CD4-positive, alpha-beta memory T cell (primary cell): ENCODE results near the gene PTPN14. TPM values are rescaled to one million over a fixed set of nuclear protein-coding genes. Genes with fewer than 3 reads are reported as not detected.

Experiments
- CTCF ChIA-PET: fragments of 350-600 bp; sonication (Branson Sonifier 250); formaldehyde crosslinking; loops from one replicate; lab custom pipeline; 2021; ENCODE audit warnings: inconsistent platforms; ENCODE audit not compliant: partially characterized antibody; lab: Charles Lee
- POLR2A ChIA-PET: fragments of 350-600 bp; sonication (Branson Sonifier 250); formaldehyde crosslinking; loops from one replicate; lab custom pipeline; 2021; ENCODE audit not compliant: partially characterized antibody; lab: Charles Lee
- DNase-seq, 5 donors: peaks; one replicate each; pipeline versions ENCODE4 v3.0.0 to v3.0.0-alpha.2; 2020 to 2022; ENCODE audit warnings: mixed read lengths in 1 of 5
- H3K27ac ChIP-seq: one replicate; pipeline ENCODE4 v1.7.0; 2013; ENCODE audit warnings: low read depth, low read length
- H3K27me3 ChIP-seq: 2 replicates; pipeline ENCODE4 v1.7.0; 2013; ENCODE audit warnings: mild to moderate bottlenecking, low read length, moderate library complexity; ENCODE audit not compliant: insufficient read depth
- H3K36me3 ChIP-seq: 2 replicates; pipeline ENCODE4 v1.7.0; 2013; ENCODE audit warnings: mild to moderate bottlenecking, low read length, moderate library complexity; ENCODE audit not compliant: insufficient read depth
- H3K4me1 ChIP-seq: 2 replicates; pipeline ENCODE4 v1.7.0; 2013; ENCODE audit warnings: mild to moderate bottlenecking, low read length, moderate library complexity; ENCODE audit not compliant: insufficient read depth
- H3K4me3 ChIP-seq, 2 donors: one replicate each; pipeline ENCODE4 v1.7.0; 2013; ENCODE audit warnings: low read length in 2 of 2, mild to moderate bottlenecking in 1 of 2
- H3K9me3 ChIP-seq, 2 donors: one replicate each; pipeline ENCODE4 v1.7.0; 2013; ENCODE audit warnings: low read length in 2 of 2, control low read depth in 1 of 2; ENCODE audit not compliant: control insufficient read depth in 1 of 2
- H3K27ac Mint-ChIP-seq, 7 donors: one replicate each; pipeline ENCODE4 v1.8.0; 2020 to 2021; ENCODE audit warnings: mixed read lengths in 7 of 7, mild to moderate bottlenecking in 6 of 7, inconsistent platforms in 3 of 7, moderate library complexity in 3 of 7
- H3K27me3 Mint-ChIP-seq, 2 donors: one replicate each; pipeline ENCODE4 v1.8.0; 2020 to 2021; ENCODE audit warnings: mixed read lengths in 2 of 2
- H3K36me3 Mint-ChIP-seq, 2 donors: one replicate each; pipeline ENCODE4 v1.8.0; 2020 to 2021; ENCODE audit warnings: mixed read lengths in 2 of 2, inconsistent platforms in 1 of 2, mild to moderate bottlenecking in 1 of 2
- H3K4me1 Mint-ChIP-seq, 4 donors: one replicate each; pipeline ENCODE4 v1.8.0; 2020 to 2021; ENCODE audit warnings: mixed read lengths in 4 of 4, mild to moderate bottlenecking in 1 of 4
- H3K4me3 Mint-ChIP-seq, 8 donors: one replicate each; pipeline ENCODE4 v1.8.0; 2020 to 2021; ENCODE audit warnings: mixed read lengths in 8 of 8, mild to moderate bottlenecking in 7 of 8, moderate library complexity in 6 of 8, inconsistent platforms in 3 of 8
- H3K9me3 Mint-ChIP-seq, 8 donors: one replicate each; pipeline ENCODE4 v1.8.0; 2020 to 2021; ENCODE audit warnings: mixed read lengths in 8 of 8, mild to moderate bottlenecking in 5 of 8, inconsistent platforms in 3 of 8, moderate library complexity in 1 of 8
- intact Hi-C: fragments of 100-400 bp; cut with micrococcal nuclease; formaldehyde crosslinking; loops from one replicate; pipeline ENCODE4 v1.15.1; 2023
- polyA plus RNA-seq, 2 donors: library from polyadenylated mRNA; unstranded; fragments of 300-500 nt; fragmentation: Illumina TruSeq; gene quantifications; one replicate each; pipeline ENCODE4 v1.2.3, GENCODE V29; 2021
- total RNA-seq, 2 experiments: library from RNA; stranded (reverse); gene quantifications; one replicate each; pipeline ENCODE4 v1.2.3, GENCODE V29; 2021

The PTPN14 gene
- total and polyA plus RNA-seq, 4 experiments from 2014 or later = 0.03 to 0.28 (median 0.20) TPM; not detected in 1

- peak overlapping the region in 1 of 7 donors; percentile 9 for H3K27ac Mint-ChIP-seq
- POLR2A ChIA-PET = no interaction called here
- intact Hi-C loops = loop anchor here (10.0 kb wide), 1 partner anchor 140 kb away; the partner anchor contains the start of gene SMYD2
Observed at GRCh38 chr1:214425101-214425500, 126.3 kb downstream of the PTPN14 start.

GRCh38 chr1:214423045-214423444 lies 128.4 kb downstream of the PTPN14 start:
- H3K4me3 ChIP-seq = no peak overlapping the region
- H3K36me3 Mint-ChIP-seq = no peaks in the 10 kb centered on the region
- ChIA-PET CTCF (no interaction called here), POLR2A (no interaction called here)
- no peak overlapping the region for H3K27ac ChIP-seq
- no peaks in the 10 kb centered on the region for H3K36me3 ChIP-seq
- H3K27ac Mint-ChIP-seq = no peak overlapping the region
- peaks cover 7 to 17% (median 13%) of the 10 kb centered on the region in 4 donors for H3K4me1 Mint-ChIP-seq
- intact Hi-C loops = loop anchor here (10.0 kb wide), 1 partner anchor 138 kb away; the partner anchor contains the start of gene SMYD2
- H3K27me3 Mint-ChIP-seq = peaks cover 0 to 3% of the 10 kb centered on the region in 2 donors
- H3K4me3 Mint-ChIP-seq = no peak overlapping the region
- H3K9me3 Mint-ChIP-seq = peaks cover 0 to 3% (median 0%) of the 10 kb centered on the region in 8 donors
- H3K4me1 ChIP-seq = peaks cover 8% of the 10 kb centered on the region
- no peak for DNase-seq
- no peaks in the 10 kb centered on the region for H3K27me3 ChIP-seq
- H3K9me3 ChIP-seq = no peaks in the 10 kb centered on the region

More at GRCh38 chr1:214425101-214425500, 126.3 kb downstream of the PTPN14 start:
- peaks cover 0 to 3% (median 0%) of the 10 kb centered on the region in 8 donors for H3K9me3 Mint-ChIP-seq
- Histone ChIP-seq H3K27ac (no peak overlapping the region), H3K9me3 (no peaks in the 10 kb centered on the region), H3K27me3 (no peaks in the 10 kb centered on the region), H3K36me3 (no peaks in the 10 kb centered on the region), H3K4me3 (no peak overlapping the region), H3K4me1 (peaks cover 21% of the 10 kb centered on the region)
- CTCF ChIA-PET = no interaction called here
- peaks cover 0 to 1% of the 10 kb centered on the region in 2 donors for H3K27me3 Mint-ChIP-seq
- H3K36me3 Mint-ChIP-seq = no peaks in the 10 kb centered on the region
- no peak overlapping the region for H3K4me3 Mint-ChIP-seq
- DNase-seq = no peak
- H3K4me1 Mint-ChIP-seq = peaks cover 15 to 27% (median 22%) of the 10 kb centered on the region in 4 donors

GRCh38 chr1:214422137-214422671 lies 129.2 kb downstream of the PTPN14 start:
- DNase-seq = no peak
- POLR2A ChIA-PET = no interaction called here
- H3K9me3 ChIP-seq = no peaks in the 10 kb centered on the region
- H3K27ac ChIP-seq = no peak overlapping the region
- CTCF ChIA-PET = no interaction called here
- no peaks in the 10 kb centered on the region for H3K36me3 ChIP-seq
- no peak overlapping the region for H3K4me3 Mint-ChIP-seq
- no peak overlapping the region for H3K4me3 ChIP-seq
- H3K9me3 Mint-ChIP-seq = peaks cover 0 to 3% (median 0%) of the 10 kb centered on the region in 8 donors
- no peaks in the 10 kb centered on the region for H3K36me3 Mint-ChIP-seq
- peaks cover 0 to 9% (median 5%) of the 10 kb centered on the region in 4 donors for H3K4me1 Mint-ChIP-seq
- intact Hi-C loops = loop anchor here (10.0 kb wide), 1 partner anchor 137 kb away; the partner anchor contains the start of gene SMYD2
- H3K4me1 ChIP-seq = no peaks in the 10 kb centered on the region
- peaks cover 0 to 2% of the 10 kb centered on the region in 2 donors for H3K27me3 Mint-ChIP-seq
- no peaks in the 10 kb centered on the region for H3K27me3 ChIP-seq
- no peak overlapping the region for H3K27ac Mint-ChIP-seq

- Mint-ChIP-seq H3K27ac (no peak overlapping the region), H3K36me3 (no peaks in the 10 kb centered on the region), H3K4me1 (peaks cover 0 to 3% (median 0%) of the 10 kb centered on the region in 4 donors), H3K4me3 (no peak overlapping the region), H3K9me3 (peaks cover 0 to 3% (median 0%) of the 10 kb centered on the region in 8 donors), H3K27me3 (peaks cover 0 to 2% of the 10 kb centered on the region in 2 donors)
- Histone ChIP-seq H3K4me3 (no peak overlapping the region), H3K27me3 (no peaks in the 10 kb centered on the region), H3K9me3 (no peaks in the 10 kb centered on the region), H3K27ac (no peak overlapping the region), H3K36me3 (no peaks in the 10 kb centered on the region), H3K4me1 (no peaks in the 10 kb centered on the region)
- ChIA-PET CTCF (no interaction called here), POLR2A (no interaction called here)
- intact Hi-C loops = loop anchor here (10.0 kb wide), 1 partner anchor 136 kb away; the partner anchor contains the start of gene SMYD2
- DNase-seq = no peak
Observed at GRCh38 chr1:214420833-214421232, 130.6 kb downstream of the PTPN14 start.

- peaks cover 0 to 2% of the 10 kb centered on the region in 2 donors for H3K27me3 Mint-ChIP-seq
- no peaks in the 10 kb centered on the region for H3K27me3 ChIP-seq
- no peak overlapping the region for H3K27ac ChIP-seq
- no peaks in the 10 kb centered on the region for H3K36me3 ChIP-seq
- no peaks in the 10 kb centered on the region for H3K36me3 Mint-ChIP-seq
- intact Hi-C loops = loop anchor here (10.0 kb wide), 1 partner anchor 136 kb away; the partner anchor contains the start of gene SMYD2
- no peak overlapping the region for H3K4me3 Mint-ChIP-seq
- peaks cover 0 to 3% (median 0%) of the 10 kb centered on the region in 8 donors for H3K9me3 Mint-ChIP-seq
- ChIA-PET POLR2A (no interaction called here), CTCF (no interaction called here)
- no peak for DNase-seq
- H3K27ac Mint-ChIP-seq = no peak overlapping the region
- H3K9me3 ChIP-seq = no peaks in the 10 kb centered on the region
- H3K4me1 Mint-ChIP-seq = peaks cover 0 to 3% (median 0%) of the 10 kb centered on the region in 4 donors
- H3K4me1 ChIP-seq = no peaks in the 10 kb centered on the region
- no peak overlapping the region for H3K4me3 ChIP-seq
Observed at GRCh38 chr1:214420341-214420740, 131.1 kb downstream of the PTPN14 start.

- POLR2A ChIA-PET = no interaction called here
- Mint-ChIP-seq H3K36me3 (no peaks in the 10 kb centered on the region), H3K27me3 (peaks cover 0 to 2% of the 10 kb centered on the region in 2 donors), H3K9me3 (peaks cover 0 to 3% (median 0%) of the 10 kb centered on the region in 8 donors), H3K4me3 (no peak overlapping the region), H3K27ac (no peak overlapping the region), H3K4me1 (peaks cover 0 to 3% (median 0%) of the 10 kb centered on the region in 4 donors)
- H3K4me1 ChIP-seq = no peaks in the 10 kb centered on the region
- H3K9me3 ChIP-seq = no peaks in the 10 kb centered on the region
- no peaks in the 10 kb centered on the region for H3K27me3 ChIP-seq
- intact Hi-C loops = loop anchor here (10.0 kb wide), 1 partner anchor 135 kb away; the partner anchor contains the start of gene SMYD2
- CTCF ChIA-PET = no interaction called here
- DNase-seq = no peak
- no peaks in the 10 kb centered on the region for H3K36me3 ChIP-seq
- no peak overlapping the region for H3K4me3 ChIP-seq
- H3K27ac ChIP-seq = no peak overlapping the region
Observed at GRCh38 chr1:214419650-214420049, 131.8 kb downstream of the PTPN14 start.

GRCh38 chr1:214418391-214418790 lies 133.0 kb downstream of the PTPN14 start:
- H3K4me1 ChIP-seq = no peaks in the 10 kb centered on the region
- Mint-ChIP-seq H3K36me3 (no peaks in the 10 kb centered on the region), H3K4me3 (no peak overlapping the region), H3K27ac (peak overlapping the region in 1 of 7 donors; percentile 36), H3K4me1 (peaks cover 0 to 3% (median 0%) of the 10 kb centered on the region in 4 donors), H3K9me3 (peaks cover 0 to 3% (median 0%) of the 10 kb centered on the region in 8 donors), H3K27me3 (peaks cover 0 to 2% of the 10 kb centered on the region in 2 donors)
- H3K27ac ChIP-seq = no peak overlapping the region
- intact Hi-C loops = no loop called here
- no peaks in the 10 kb centered on the region for H3K36me3 ChIP-seq
- ChIA-PET POLR2A (no interaction called here), CTCF (no interaction called here)
- DNase-seq = no peak
- H3K4me3 ChIP-seq = no peak overlapping the region
- H3K9me3 ChIP-seq = no peaks in the 10 kb centered on the region
- H3K27me3 ChIP-seq = no peaks in the 10 kb centered on the region
